H1 (cell line): ENCODE results near the gene BEX3. TPM values are rescaled to one million over a fixed set of nuclear protein-coding genes. Genes with fewer than 3 reads are reported as not detected.
A peak's percentile ranks its signal among the peaks of the same experiment; 100 is the strongest.

ENCODE experiments used
- CTCF ChIA-PET: fragments of 300-600 bp; sonication (Branson Sonifier 250); formaldehyde crosslinking; loops from one replicate; lab custom pipeline; 2021; ENCODE audit not compliant: partially characterized antibody; lab: Charles Lee
- POLR2A ChIA-PET: fragments of 300-600 bp; sonication (Branson Sonifier 250); formaldehyde crosslinking; loops from one replicate; lab custom pipeline; 2021; ENCODE audit warnings: inconsistent platforms; ENCODE audit not compliant: partially characterized antibody; lab: Charles Lee
- DNase-seq, 2 experiments: peaks; one replicate each; pipeline versions ENCODE4 v3.0.0 to v3.0.0-alpha.2; 2010 to 2022; ENCODE audit warnings: low spot score in 2 of 2, low read depth in 1 of 2, mixed read lengths in 1 of 2
- FAIRE-seq: peaks from 2 replicates; lab custom pipeline; 2011; peaks lifted over from hg19 to GRCh38; lab: Jason Lieb, UNC
- H2AFZ ChIP-seq: 2 replicates; pipeline ENCODE4 v1.8.1; 2012; ENCODE audit warnings: low read length, inconsistent platforms
- H2AK5ac ChIP-seq: 2 replicates; pipeline ENCODE4 v1.6.1; 2013; ENCODE audit warnings: low read depth, low read length
- H2BK120ac ChIP-seq: replicated peaks from 2 replicates; pipeline ENCODE3; 2013; ENCODE audit warnings: low read depth, low read length, inconsistent platforms
- H2BK12ac ChIP-seq: 2 replicates; pipeline ENCODE4 v1.6.1; 2013; ENCODE audit warnings: low read depth, low read length
- H2BK15ac ChIP-seq: 2 replicates; pipeline ENCODE4 v1.6.1; 2013; ENCODE audit warnings: low read length
- H2BK20ac ChIP-seq: 2 replicates; pipeline ENCODE4 v1.6.1; 2013; ENCODE audit warnings: low read length
- H2BK5ac ChIP-seq: 2 replicates; pipeline ENCODE4 v1.6.1; 2013; ENCODE audit warnings: low read depth, low read length
- H3K14ac ChIP-seq: 2 replicates; pipeline ENCODE4 v1.6.1; 2013; ENCODE audit warnings: inconsistent platforms; ENCODE audit not compliant: insufficient read length
- H3K18ac ChIP-seq: 2 replicates; pipeline ENCODE4 v1.6.1; 2013; ENCODE audit warnings: low read length; ENCODE audit errors: extremely low read depth
- H3K23ac ChIP-seq: 2 replicates; pipeline ENCODE4 v1.6.1; 2013; ENCODE audit warnings: inconsistent platforms; ENCODE audit not compliant: insufficient read length
- H3K23me2 ChIP-seq: 2 replicates; pipeline ENCODE4 v1.6.1; 2013; ENCODE audit warnings: low read depth, low read length
- H3K27ac ChIP-seq: 2 replicates; pipeline ENCODE4 v1.6.1; 2011; ENCODE audit warnings: low read depth, low read length, inconsistent platforms
- H3K27me3 ChIP-seq, 4 experiments: replicated peaks in 1 of 4; 1 replicate in 1 of 4; 2 replicates in 3 of 4; pipeline versions ENCODE4 v1.6.1 to v1.8.1; 2011 to 2013; ENCODE audit warnings: low read length in 3 of 4, mild to moderate bottlenecking in 3 of 4, inconsistent platforms in 2 of 4, mixed read lengths in 2 of 4, moderate library complexity in 1 of 4; ENCODE audit not compliant: control insufficient read depth in 3 of 4, insufficient read depth in 3 of 4; ENCODE audit errors: extremely low read depth in 1 of 4
- H3K36me3 ChIP-seq, 4 experiments: 2 replicates each; pipeline versions ENCODE4 v1.6.1 to v1.8.1; 2011 to 2013; ENCODE audit warnings: mild to moderate bottlenecking in 4 of 4, low read length in 3 of 4, moderate library complexity in 2 of 4, control low read depth in 1 of 4, inconsistent platforms in 1 of 4; ENCODE audit not compliant: insufficient read depth in 4 of 4, control insufficient read depth in 2 of 4
- H3K4ac ChIP-seq: replicated peaks from 2 replicates; pipeline ENCODE3; 2013; ENCODE audit warnings: low read length, low read depth, mixed read lengths, inconsistent platforms; ENCODE audit not compliant: insufficient read length
- H3K4me1 ChIP-seq, 4 experiments: replicated peaks in 1 of 4; 1 replicate in 1 of 4; 2 replicates in 3 of 4; pipeline versions ENCODE4 v1.6.1 to v1.8.1; 2011 to 2013; ENCODE audit warnings: low read length in 3 of 4, inconsistent platforms in 2 of 4, mixed read lengths in 1 of 4; ENCODE audit not compliant: insufficient read depth in 4 of 4, control insufficient read depth in 3 of 4
- H3K4me2 ChIP-seq, 2 experiments: 2 replicates each; pipeline versions ENCODE4 v1.6.1 to v1.8.1; 2011 to 2013; ENCODE audit warnings: low read depth in 2 of 2, low read length in 2 of 2, control low read depth in 1 of 2, inconsistent platforms in 1 of 2, mild to moderate bottlenecking in 1 of 2; ENCODE audit not compliant: insufficient read depth in 1 of 2
- H3K4me3 ChIP-seq, 4 experiments: fragments of 200-600, 300-600 bp in 1 of 4; sonication (generic), shearing (Covaris generic), sonication (Bioruptor Twin) in 1 of 4; 2 replicates each; pipeline versions ENCODE4 v1.5.1 to v1.8.1; 2011 to 2016; ENCODE audit warnings: low read length in 4 of 4, low read depth in 3 of 4, control low read depth in 2 of 4, inconsistent platforms in 2 of 4, mild to moderate bottlenecking in 2 of 4, mixed read lengths in 1 of 4, moderate library complexity in 1 of 4; ENCODE audit not compliant: insufficient read depth in 2 of 4; ENCODE audit errors: extremely low read depth in 1 of 4
- H3K56ac ChIP-seq: replicated peaks from 2 replicates; pipeline ENCODE3; 2013; ENCODE audit warnings: low read depth, mild to moderate bottlenecking, mixed read lengths, low read length, inconsistent platforms; ENCODE audit not compliant: insufficient read length
- H3K79me1 ChIP-seq: 2 replicates; pipeline ENCODE4 v1.6.1; 2013; ENCODE audit warnings: low read depth, low read length, control low read depth
- H3K79me2 ChIP-seq, 2 experiments: 2 replicates each; pipeline versions ENCODE4 v1.6.1 to v1.8.1; 2012 to 2013; ENCODE audit warnings: low read length in 2 of 2, mild to moderate bottlenecking in 2 of 2, inconsistent platforms in 1 of 2; ENCODE audit not compliant: insufficient read depth in 2 of 2, control insufficient read depth in 1 of 2
- H3K9ac ChIP-seq, 4 experiments: replicated peaks in 1 of 4; 1 replicate in 1 of 4; 2 replicates in 3 of 4; pipeline versions ENCODE4 v1.6.1 to v1.8.1; 2011 to 2013; ENCODE audit warnings: low read depth in 3 of 4, low read length in 3 of 4, control low read depth in 2 of 4, mild to moderate bottlenecking in 2 of 4, moderate library complexity in 2 of 4, inconsistent platforms in 1 of 4; ENCODE audit errors: extremely low read depth in 1 of 4
- H3K9me3 ChIP-seq, 2 experiments: 2 replicates each; pipeline versions ENCODE4 v1.6.1 to v1.8.1; 2012 to 2013; ENCODE audit warnings: mild to moderate bottlenecking in 2 of 2, moderate library complexity in 2 of 2, control low read depth in 1 of 2, inconsistent platforms in 1 of 2, low read depth in 1 of 2, low read length in 1 of 2, mixed read lengths in 1 of 2; ENCODE audit not compliant: insufficient read depth in 2 of 2
- H4K20me1 ChIP-seq, 2 experiments: replicated peaks in 1 of 2; 2 replicates each; pipeline versions ENCODE3 to v1.8.1; 2011 to 2013; ENCODE audit warnings: inconsistent platforms in 2 of 2, low read length in 2 of 2, mild to moderate bottlenecking in 1 of 2; ENCODE audit not compliant: insufficient read depth in 2 of 2, control insufficient read depth in 1 of 2
- H4K5ac ChIP-seq: 2 replicates; pipeline ENCODE4 v1.6.1; 2013; ENCODE audit warnings: low read length, low read depth, mixed read lengths, inconsistent platforms; ENCODE audit not compliant: insufficient read length
- H4K8ac ChIP-seq: 2 replicates; pipeline ENCODE4 v1.8.0; 2013; ENCODE audit warnings: mild to moderate bottlenecking, moderate library complexity, low read length, inconsistent platforms; ENCODE audit not compliant: insufficient read depth; ENCODE audit errors: extremely low read depth
- H4K91ac ChIP-seq: replicated peaks from 2 replicates; pipeline ENCODE3; 2013; ENCODE audit warnings: low read length, mixed read lengths, inconsistent platforms; ENCODE audit not compliant: insufficient read length
- CBX5 ChIP-seq: fragments of 300-800, 300-1000 bp; sonication (generic); IDR thresholded peaks from 2 replicates; pipeline ENCODE4 v1.7.1; 2016; ENCODE audit warnings: antibody characterized with exemption, low read length, low read depth
- RAD21 ChIP-seq, 2 experiments: IDR thresholded peaks in 1 of 2; conservative IDR thresholded peaks in 1 of 2; 2 replicates each; pipeline ENCODE4 v1.6.1; 2011; ENCODE audit warnings: low read depth in 2 of 2, low read length in 2 of 2, improper control_type of control experiment in 1 of 2, inconsistent platforms in 1 of 2, mild to moderate bottlenecking in 1 of 2, moderate library complexity in 1 of 2
- WGBS, 2 experiments: shearing (Covaris generic) in 1 of 2; methylation state at CpG; one replicate each; pipeline versions ENCODE4 v1.1.6 to v1.1.7; 2013 to 2015; ENCODE audit warnings: low lambda C conversion rate in 2 of 2, mixed read lengths in 2 of 2, inconsistent platforms in 1 of 2, low coverage in 1 of 2, missing lambda C conversion rate in 1 of 2; ENCODE audit not compliant: insufficient replicate concordance in 2 of 2, insufficient coverage in 1 of 2, insufficient read length in 1 of 2; ENCODE audit errors: extremely low coverage in 1 of 2, missing lambda C conversion rate in 1 of 2; 5-methylcytosine and 5-hydroxymethylcytosine counted together
- polyA plus RNA-seq, 7 experiments: library from polyadenylated mRNA; depleted of rRNA in 3 of 7; stranded (reverse) in 5 of 7; unstranded in 2 of 7; fragments of >200 nt in 5 of 7; fragments of 200-250 nt in 2 of 7; gene quantifications; 1 replicate in 5 of 7; 2 replicates in 1 of 7; 4 replicates in 1 of 7; pipeline versions ENCODE4 v1.2.1 to v1.2.3, GENCODE V29; 2011 to 2013; ENCODE audit warnings: missing spikeins in 2 of 7, mixed read lengths in 2 of 7
- total RNA-seq: library from RNA; stranded (reverse); fragmentation: NEBNext Ultra II Directional; extraction: Animal tissue kit (Norgen Biotek cat#: 25700); gene quantifications from 2 replicates; pipeline ENCODE4 v1.2.1, GENCODE V29; 2021
- TF ChIP-seq, protein P1 (sequence below), 3 experiments: IDR thresholded peaks; 1 replicate in 2 of 3; 2 replicates in 1 of 3; pipeline versions ENCODE4 v1.5.1 to v1.6.1; 2011; ENCODE audit warnings: low read length in 3 of 3, mild to moderate bottlenecking in 3 of 3, inconsistent platforms in 2 of 3, low read depth in 1 of 3, moderate library complexity in 1 of 3; ENCODE audit not compliant: insufficient read depth in 1 of 3; ENCODE audit errors: control extremely low read depth in 1 of 3

Gene BEX3
- total and polyA plus RNA-seq, 2 of the 8 experiments (the other 6 are each of a cell fraction or from before 2014, with no cell fraction given): 330 to 366 TPM

DNA sequence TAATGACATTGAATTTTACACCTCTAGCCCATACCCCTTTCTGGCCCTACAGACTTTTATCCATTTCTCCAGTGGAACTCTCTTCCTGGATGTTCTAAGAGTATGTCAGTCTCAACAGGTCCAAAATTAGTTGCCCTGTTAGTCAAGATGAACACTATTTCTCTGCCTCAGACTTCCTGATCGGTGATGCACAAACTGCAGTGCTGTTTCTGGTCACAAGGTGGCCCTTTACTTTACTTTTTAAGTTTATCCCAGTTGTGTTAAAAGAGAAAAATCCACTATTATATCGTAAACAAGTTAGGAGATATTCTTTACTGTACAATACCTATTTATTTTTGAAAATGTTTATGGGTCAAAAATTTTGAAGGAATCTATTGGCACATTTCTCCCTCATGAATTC, 33.2 kb upstream of the BEX3 start:
- Histone ChIP-seq H3K18ac (no peak overlapping the region), H3K56ac (no peak overlapping the region), H3K79me1 (no peaks in the 10 kb centered on the region), H4K5ac (no peak overlapping the region), H2BK120ac (no peak overlapping the region), H3K23me2 (peaks cover 4% of the 10 kb centered on the region; the same call in 1 of the 2 replicates), H3K14ac (no peak overlapping the region), H2AFZ (no peak overlapping the region), H3K23ac (no peak overlapping the region), H2BK5ac (no peak overlapping the region), H3K9me3 (no peaks in the 10 kb centered on the region), H4K8ac (no peak overlapping the region), H4K20me1 (no peaks in the 10 kb centered on the region), H2BK15ac (no peak overlapping the region), H2BK12ac (no peak overlapping the region), H3K27ac (no peak overlapping the region), H3K9ac (no peak overlapping the region), H3K4me2 (no peak overlapping the region), H4K91ac (no peak overlapping the region), H3K27me3 (no peaks in the 10 kb centered on the region), H3K36me3 (no peaks in the 10 kb centered on the region), H3K79me2 (no peaks in the 10 kb centered on the region), H3K4ac (no peak overlapping the region), H2BK20ac (no peak overlapping the region), H2AK5ac (no peak overlapping the region), H3K4me3 (no peak overlapping the region), H3K4me1 (no peaks in the 10 kb centered on the region; a peak in 3 of 7 replicates)
- ChIA-PET CTCF (interaction anchor here (0.6 to 3.9 kb wide), 5 partner anchors 28 to 1480 kb away, joined by 3 to 26 read pairs (median 3); no protein-coding TSS in a partner anchor), POLR2A (no interaction called here)
- TF ChIP-seq, protein P1, sequence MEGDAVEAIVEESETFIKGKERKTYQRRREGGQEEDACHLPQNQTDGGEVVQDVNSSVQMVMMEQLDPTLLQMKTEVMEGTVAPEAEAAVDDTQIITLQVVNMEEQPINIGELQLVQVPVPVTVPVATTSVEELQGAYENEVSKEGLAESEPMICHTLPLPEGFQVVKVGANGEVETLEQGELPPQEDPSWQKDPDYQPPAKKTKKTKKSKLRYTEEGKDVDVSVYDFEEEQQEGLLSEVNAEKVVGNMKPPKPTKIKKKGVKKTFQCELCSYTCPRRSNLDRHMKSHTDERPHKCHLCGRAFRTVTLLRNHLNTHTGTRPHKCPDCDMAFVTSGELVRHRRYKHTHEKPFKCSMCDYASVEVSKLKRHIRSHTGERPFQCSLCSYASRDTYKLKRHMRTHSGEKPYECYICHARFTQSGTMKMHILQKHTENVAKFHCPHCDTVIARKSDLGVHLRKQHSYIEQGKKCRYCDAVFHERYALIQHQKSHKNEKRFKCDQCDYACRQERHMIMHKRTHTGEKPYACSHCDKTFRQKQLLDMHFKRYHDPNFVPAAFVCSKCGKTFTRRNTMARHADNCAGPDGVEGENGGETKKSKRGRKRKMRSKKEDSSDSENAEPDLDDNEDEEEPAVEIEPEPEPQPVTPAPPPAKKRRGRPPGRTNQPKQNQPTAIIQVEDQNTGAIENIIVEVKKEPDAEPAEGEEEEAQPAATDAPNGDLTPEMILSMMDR (IDR thresholded peaks at IDR 0.05; ENCODE audit: control extremely low read depth in 1 of 3, insufficient read depth in 1 of 3, low read depth in 1 of 3, low read length in 3 of 3): peak in 2 of 3 experiments; percentile 29 to 52; a peak in 2 of 4 replicates
- TF ChIP-seq RAD21 (IDR thresholded peaks at IDR 0.05 in 1 of 2, conservative IDR thresholded peaks at IDR 0.05 in 1 of 2; ENCODE audit: low read depth in 2 of 2, low read length in 2 of 2) (peak; percentile 46 to 50), CBX5 (no peak)
- DNase-seq: no peak
- FAIRE-seq: no peak
- WGBS, 2 experiments: 54% methylated on average over 2 of the region's 2 CpGs; no CpG with 5 or more reads in 1 of the 2 experiments
